K562 (cell line): ENCODE measurements around the gene CRYBA4. TPM values are rescaled to one million over a fixed set of nuclear protein-coding genes. Genes with fewer than 3 reads are reported as not detected.
A peak's percentile ranks its signal among the peaks of the same experiment; 100 is the strongest.

Source experiments
- ATAC-seq: fragments of 200-7000 bp; cut with Tn5 transposase; 3 replicates; pipeline ENCODE4 v1.9.1; 2020; ENCODE audit warnings: moderate library complexity
- BruUV-seq: library from RNA; stranded (reverse); fragments of 400-500 nt; replicated peaks from 2 replicates; lab custom pipeline; 2021; lab: Mats Ljungman, UMichigan
- CTCF ChIA-PET: fragments of 300-600 bp; formaldehyde crosslinking; extraction: SDS; loops from one replicate; lab custom pipeline; 2021; ENCODE audit warnings: low intra/inter-chr PET ratio; lab: Yijun Ruan, JAX
- POLR2A ChIA-PET: fragments of 300-600, 350-650 bp; sonication (Branson Sonifier 250); formaldehyde crosslinking; extraction: SDS; loops from one replicate; lab custom pipeline; 2021; ENCODE audit warnings: antibody characterized with exemption, inconsistent platforms; lab: Yijun Ruan, JAX
- DNase-seq, 4 experiments: peaks; one replicate each; pipeline versions ENCODE4 v3.0.0 to v3.0.0-alpha.2; 2011 to 2018; ENCODE audit warnings: low spot score in 3 of 4, mixed read lengths in 3 of 4; ENCODE audit errors: extremely low read depth in 1 of 4
- FAIRE-seq: peaks from 2 replicates; lab custom pipeline; 2011; peaks lifted over from hg19 to GRCh38; lab: Jason Lieb, UNC
- H2AFZ ChIP-seq: 2 replicates; pipeline ENCODE4 v1.6.0; 2011; ENCODE audit warnings: low read depth, low read length, control low read depth, inconsistent platforms
- H3K27ac ChIP-seq: fragments of 200-600 bp; 3 replicates; pipeline ENCODE4 v1.8.0; 2011; ENCODE audit warnings: low read depth, mild to moderate bottlenecking, control low read depth, inconsistent platforms, low read length, moderate library complexity, mixed read lengths; ENCODE audit errors: extremely low read depth
- H3K27me3 ChIP-seq, 2 experiments: fragments of 300-600 bp in 1 of 2; 2 replicates in 1 of 2; 3 replicates in 1 of 2; pipeline versions ENCODE4 v1.6.0 to v1.8.0; 2011; ENCODE audit warnings: inconsistent platforms in 2 of 2, low read length in 2 of 2, mild to moderate bottlenecking in 1 of 2, mixed read lengths in 1 of 2, moderate library complexity in 1 of 2; ENCODE audit not compliant: control insufficient read depth in 2 of 2, insufficient read depth in 2 of 2
- H3K36me3 ChIP-seq: fragments of 300-600 bp; 3 replicates; pipeline ENCODE4 v1.8.0; 2011; ENCODE audit warnings: mild to moderate bottlenecking, low read length, inconsistent platforms; ENCODE audit not compliant: control insufficient read depth, insufficient read depth
- H3K4me1 ChIP-seq, 2 experiments: fragments of 200-600 bp in 1 of 2; replicated peaks in 1 of 2; 2 replicates in 1 of 2; 3 replicates in 1 of 2; pipeline versions ENCODE4 v1.5.1 to v1.8.0; 2011; ENCODE audit warnings: inconsistent platforms in 2 of 2, low read length in 2 of 2, mild to moderate bottlenecking in 1 of 2, mixed read lengths in 1 of 2, moderate library complexity in 1 of 2; ENCODE audit not compliant: control insufficient read depth in 2 of 2, insufficient read depth in 2 of 2
- H3K4me2 ChIP-seq: 2 replicates; pipeline ENCODE4 v1.6.1; 2011; ENCODE audit warnings: low read length, control low read depth, inconsistent platforms, mixed read lengths; ENCODE audit not compliant: insufficient read depth
- H3K4me3 ChIP-seq: fragments of 200-600 bp; sonication (generic), shearing (Covaris generic); 2 replicates; pipeline ENCODE4 v1.5.1; 2016; ENCODE audit warnings: control low read depth, inconsistent platforms
- H3K79me2 ChIP-seq: fragments of 200-600 bp; 3 replicates; pipeline ENCODE4 v1.8.0; 2011; ENCODE audit warnings: low read length, inconsistent platforms; ENCODE audit not compliant: control insufficient read depth, insufficient read depth
- H3K9ac ChIP-seq, 2 experiments: 2 replicates each; pipeline versions ENCODE4 v1.6.0 to v1.6.1; 2011; ENCODE audit warnings: low read depth in 2 of 2, low read length in 2 of 2, control low read depth in 1 of 2, inconsistent platforms in 1 of 2, mild to moderate bottlenecking in 1 of 2, mixed read lengths in 1 of 2; ENCODE audit not compliant: insufficient read depth in 1 of 2
- H3K9me1 ChIP-seq: one replicate; pipeline ENCODE4 v1.6.0; 2011; ENCODE audit warnings: inconsistent platforms, mild to moderate bottlenecking, low read length, moderate library complexity; ENCODE audit not compliant: control insufficient read depth, insufficient read depth
- H3K9me3 ChIP-seq: replicated peaks from 2 replicates; pipeline ENCODE4 v1.5.1; 2011; ENCODE audit warnings: low read depth, low read length, inconsistent platforms; ENCODE audit not compliant: control insufficient read depth, insufficient read depth
- H4K20me1 ChIP-seq: replicated peaks from 2 replicates; pipeline ENCODE4 v1.6.1; 2011; ENCODE audit warnings: low read length, inconsistent platforms, mixed read lengths; ENCODE audit not compliant: control insufficient read depth, insufficient read depth
- EP400 ChIP-seq: fragments of 450-650 bp; IDR thresholded peaks from 2 replicates; pipeline ENCODE4 v1.6.1; 2017; ENCODE audit warnings: antibody characterized with exemption, mild to moderate bottlenecking, moderate library complexity
- FOXJ2 ChIP-seq: fragments of 200-800 bp; sonication (Bioruptor generic); IDR thresholded peaks from 2 replicates; pipeline ENCODE4 v1.6.1; 2016; ENCODE audit warnings: missing genetic modification characterization, missing compliant biosample characterization
- ZZZ3 ChIP-seq: fragments of 450-650 bp; IDR thresholded peaks from 2 replicates; pipeline ENCODE4 v1.6.1; 2016; ENCODE audit warnings: antibody characterized with exemption, mild to moderate bottlenecking, moderate library complexity
- WGBS: fragments of 100-300 bp; shearing (Covaris generic); methylation state at CpG from one replicate; pipeline ENCODE4 v1.1.6; 2016; ENCODE audit warnings: low coverage, mixed read lengths; ENCODE audit not compliant: insufficient coverage; ENCODE audit errors: missing lambda C conversion rate; 5-methylcytosine and 5-hydroxymethylcytosine counted together
- in situ Hi-C: fragments of 300-500 bp; cut with MboI; formaldehyde crosslinking; loops from 4 replicates; pipeline ENCODE4 v1.15.0; 2018; ENCODE audit warnings: inconsistent platforms, mixed read lengths
- intact Hi-C: fragments of 100-400 bp; cut with micrococcal nuclease; formaldehyde crosslinking; loops from 2 replicates; pipeline ENCODE4 v1.14.2; 2022
- polyA plus RNA-seq, 8 experiments: library from polyadenylated mRNA; depleted of rRNA in 4 of 8; stranded (reverse) in 5 of 8; unstranded in 3 of 8; fragments of >200 nt; fragmentation: Nextera tagmentation in 2 of 8; fragmentation: Illumina TruSeq in 1 of 8; extraction: Ambion mirVana in 2 of 8; extraction: Trizol in 1 of 8; gene quantifications; 2 replicates each; pipeline versions ENCODE4 v1.2.1 to v1.2.3, GENCODE V29; 2011 to 2014; ENCODE audit warnings: inconsistent platforms in 1 of 8, missing spikeins in 1 of 8
- total RNA-seq, 7 experiments: library from RNA; depleted of rRNA in 6 of 7; stranded (reverse); fragments of >200 nt in 6 of 7; fragmentation: Illumina TruSeq in 2 of 7; extraction: Trizol in 2 of 7; gene quantifications; 2 replicates each; pipeline versions ENCODE4 v1.2.1 to v1.2.3, GENCODE V29; 2011 to 2021; ENCODE audit warnings: low replicate concordance in 1 of 7
- TF ChIP-seq, protein P1 (sequence below): fragments of 450-650 bp; IDR thresholded peaks from 2 replicates; pipeline ENCODE4 v1.6.1; 2016; ENCODE audit warnings: borderline replicate concordance
- TF ChIP-seq, protein P2 (sequence below), 2 experiments: fragments of 450-650 bp; formaldehyde crosslinking in 1 of 2; IDR thresholded peaks; 2 replicates each; pipeline versions ENCODE4 v1.4.0 to v1.6.1; 2014 to 2020; ENCODE audit warnings: mild to moderate bottlenecking in 2 of 2, borderline replicate concordance in 1 of 2, low read depth in 1 of 2
- TF ChIP-seq, protein P3 (sequence below): sonication (generic); formaldehyde crosslinking; IDR thresholded peaks from 2 replicates; pipeline ENCODE4 v1.8.0; 2022; ENCODE audit warnings: missing genetic modification reagents, mild to moderate bottlenecking, moderate library complexity, borderline replicate concordance
- TF ChIP-seq, protein P4 (sequence below): fragments of 450-650 bp; formaldehyde crosslinking; IDR thresholded peaks from 2 replicates; pipeline ENCODE4 v1.4.0; 2022; ENCODE audit warnings: mild to moderate bottlenecking, moderate library complexity

Gene CRYBA4
- total and polyA plus RNA-seq, 9 of the 15 experiments (the other 6 are each of a cell fraction or from before 2014, with no cell fraction given), result 0.59 to 3.3 (median 1.6) TPM

DNA sequence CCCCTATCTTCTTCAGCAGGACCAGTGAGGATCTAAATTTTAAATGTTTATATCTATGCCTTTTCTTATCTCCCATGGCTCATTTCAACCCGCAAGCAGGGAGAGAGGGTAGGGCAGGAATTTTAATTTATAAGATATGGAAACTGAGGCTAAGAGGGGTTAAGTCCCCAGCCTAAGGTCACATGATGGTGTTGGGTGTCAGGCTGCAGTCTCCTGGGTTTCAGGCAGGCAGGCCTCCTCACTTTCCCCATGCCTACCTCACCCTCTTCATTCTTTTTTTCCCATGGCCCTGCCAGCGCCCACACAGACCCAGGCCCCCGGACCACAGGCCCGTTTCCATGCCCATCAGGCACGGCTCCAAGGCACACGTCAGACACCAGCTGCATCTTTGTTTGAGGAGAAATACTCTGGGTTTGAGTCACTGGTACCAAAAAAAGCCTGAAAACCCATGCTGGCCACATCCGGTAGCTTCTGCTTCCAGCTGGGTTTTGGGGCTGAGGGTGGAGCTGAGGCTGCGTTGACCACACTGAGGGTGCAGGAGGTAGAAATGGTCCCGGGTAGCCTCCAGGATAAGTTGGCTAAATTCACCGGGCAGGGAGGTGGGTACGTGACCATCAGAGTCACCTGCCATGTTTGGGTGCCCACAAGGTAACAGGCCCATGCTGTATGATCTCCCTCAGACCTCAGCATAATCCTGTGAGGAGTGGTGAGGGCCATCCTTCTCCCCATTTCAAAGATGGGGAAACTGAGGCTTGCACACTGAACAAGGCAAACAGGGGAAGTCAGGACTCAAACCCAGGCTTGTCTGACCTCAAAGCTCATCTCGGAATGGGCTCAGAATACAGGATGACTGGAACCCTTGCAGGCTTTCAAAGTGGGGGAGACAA is 11.4 kb upstream of the CRYBA4 start:
- FAIRE-seq (no peak), ATAC-seq (no peak), DNase-seq (no peak)
- POLR2A ChIA-PET, result interaction anchor here (1.2 kb wide), 1 partner anchor 11 kb away, joined by 3 read pairs; no protein-coding TSS in a partner anchor
- 51% methylated on average over 12 of the region's 12 CpGs for WGBS
- Histone ChIP-seq H3K27me3 (no peaks in the 10 kb centered on the region), H3K4me3 (no peak overlapping the region), H3K9ac (peak overlapping the region in 1 of 2 experiments; percentile 58; a peak in 2 of 4 replicates), H2AFZ (no peak overlapping the region), H3K9me1 (no peaks in the 10 kb centered on the region), H3K36me3 (no peaks in the 10 kb centered on the region), H3K4me1 (peaks cover 11 to 13% of the 10 kb centered on the region in 2 experiments; a peak in 4 of 5 replicates), H3K79me2 (no peaks in the 10 kb centered on the region), H4K20me1 (no peaks in the 10 kb centered on the region), H3K9me3 (no peaks in the 10 kb centered on the region), H3K4me2 (no peak overlapping the region), H3K27ac (no peak overlapping the region)
- in situ Hi-C loops (no loop called here), intact Hi-C loops (no loop called here)
- BruUV-seq, result no TSS peak
- CTCF ChIA-PET, result no interaction called here
- TF ChIP-seq, protein P1, sequence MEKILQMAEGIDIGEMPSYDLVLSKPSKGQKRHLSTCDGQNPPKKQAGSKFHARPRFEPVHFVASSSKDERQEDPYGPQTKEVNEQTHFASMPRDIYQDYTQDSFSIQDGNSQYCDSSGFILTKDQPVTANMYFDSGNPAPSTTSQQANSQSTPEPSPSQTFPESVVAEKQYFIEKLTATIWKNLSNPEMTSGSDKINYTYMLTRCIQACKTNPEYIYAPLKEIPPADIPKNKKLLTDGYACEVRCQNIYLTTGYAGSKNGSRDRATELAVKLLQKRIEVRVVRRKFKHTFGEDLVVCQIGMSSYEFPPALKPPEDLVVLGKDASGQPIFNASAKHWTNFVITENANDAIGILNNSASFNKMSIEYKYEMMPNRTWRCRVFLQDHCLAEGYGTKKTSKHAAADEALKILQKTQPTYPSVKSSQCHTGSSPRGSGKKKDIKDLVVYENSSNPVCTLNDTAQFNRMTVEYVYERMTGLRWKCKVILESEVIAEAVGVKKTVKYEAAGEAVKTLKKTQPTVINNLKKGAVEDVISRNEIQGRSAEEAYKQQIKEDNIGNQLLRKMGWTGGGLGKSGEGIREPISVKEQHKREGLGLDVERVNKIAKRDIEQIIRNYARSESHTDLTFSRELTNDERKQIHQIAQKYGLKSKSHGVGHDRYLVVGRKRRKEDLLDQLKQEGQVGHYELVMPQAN, result no peak
- TF ChIP-seq, protein P2, sequence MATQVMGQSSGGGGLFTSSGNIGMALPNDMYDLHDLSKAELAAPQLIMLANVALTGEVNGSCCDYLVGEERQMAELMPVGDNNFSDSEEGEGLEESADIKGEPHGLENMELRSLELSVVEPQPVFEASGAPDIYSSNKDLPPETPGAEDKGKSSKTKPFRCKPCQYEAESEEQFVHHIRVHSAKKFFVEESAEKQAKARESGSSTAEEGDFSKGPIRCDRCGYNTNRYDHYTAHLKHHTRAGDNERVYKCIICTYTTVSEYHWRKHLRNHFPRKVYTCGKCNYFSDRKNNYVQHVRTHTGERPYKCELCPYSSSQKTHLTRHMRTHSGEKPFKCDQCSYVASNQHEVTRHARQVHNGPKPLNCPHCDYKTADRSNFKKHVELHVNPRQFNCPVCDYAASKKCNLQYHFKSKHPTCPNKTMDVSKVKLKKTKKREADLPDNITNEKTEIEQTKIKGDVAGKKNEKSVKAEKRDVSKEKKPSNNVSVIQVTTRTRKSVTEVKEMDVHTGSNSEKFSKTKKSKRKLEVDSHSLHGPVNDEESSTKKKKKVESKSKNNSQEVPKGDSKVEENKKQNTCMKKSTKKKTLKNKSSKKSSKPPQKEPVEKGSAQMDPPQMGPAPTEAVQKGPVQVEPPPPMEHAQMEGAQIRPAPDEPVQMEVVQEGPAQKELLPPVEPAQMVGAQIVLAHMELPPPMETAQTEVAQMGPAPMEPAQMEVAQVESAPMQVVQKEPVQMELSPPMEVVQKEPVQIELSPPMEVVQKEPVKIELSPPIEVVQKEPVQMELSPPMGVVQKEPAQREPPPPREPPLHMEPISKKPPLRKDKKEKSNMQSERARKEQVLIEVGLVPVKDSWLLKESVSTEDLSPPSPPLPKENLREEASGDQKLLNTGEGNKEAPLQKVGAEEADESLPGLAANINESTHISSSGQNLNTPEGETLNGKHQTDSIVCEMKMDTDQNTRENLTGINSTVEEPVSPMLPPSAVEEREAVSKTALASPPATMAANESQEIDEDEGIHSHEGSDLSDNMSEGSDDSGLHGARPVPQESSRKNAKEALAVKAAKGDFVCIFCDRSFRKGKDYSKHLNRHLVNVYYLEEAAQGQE (IDR thresholded peaks at IDR 0.05; ENCODE audit: borderline replicate concordance), result 0 out of 2 replicates have a peak, but pooled peaks have one; percentile 15
- TF ChIP-seq, protein P2 (CRISPR knock-in tag; IDR thresholded peaks at IDR 0.05; ENCODE audit: low read depth), result no peak
- TF ChIP-seq, protein P3, sequence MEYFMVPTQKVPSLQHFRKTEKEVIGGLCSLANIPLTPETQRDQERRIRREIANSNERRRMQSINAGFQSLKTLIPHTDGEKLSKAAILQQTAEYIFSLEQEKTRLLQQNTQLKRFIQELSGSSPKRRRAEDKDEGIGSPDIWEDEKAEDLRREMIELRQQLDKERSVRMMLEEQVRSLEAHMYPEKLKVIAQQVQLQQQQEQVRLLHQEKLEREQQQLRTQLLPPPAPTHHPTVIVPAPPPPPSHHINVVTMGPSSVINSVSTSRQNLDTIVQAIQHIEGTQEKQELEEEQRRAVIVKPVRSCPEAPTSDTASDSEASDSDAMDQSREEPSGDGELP, result peak; percentile 29; the same call in 1 of the 2 replicates
- no peak for TF ChIP-seq FOXJ2
- TF ChIP-seq ZZZ3, result no peak
- TF ChIP-seq EP400, result no peak
- TF ChIP-seq, protein P4, sequence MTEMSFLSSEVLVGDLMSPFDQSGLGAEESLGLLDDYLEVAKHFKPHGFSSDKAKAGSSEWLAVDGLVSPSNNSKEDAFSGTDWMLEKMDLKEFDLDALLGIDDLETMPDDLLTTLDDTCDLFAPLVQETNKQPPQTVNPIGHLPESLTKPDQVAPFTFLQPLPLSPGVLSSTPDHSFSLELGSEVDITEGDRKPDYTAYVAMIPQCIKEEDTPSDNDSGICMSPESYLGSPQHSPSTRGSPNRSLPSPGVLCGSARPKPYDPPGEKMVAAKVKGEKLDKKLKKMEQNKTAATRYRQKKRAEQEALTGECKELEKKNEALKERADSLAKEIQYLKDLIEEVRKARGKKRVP (CRISPR knock-in tag), result no peak
